SU-DHL-6 (cell line): ENCODE data around the gene SPN.

ENCODE experiments used
- EZH2phosphoT487 ChIP-seq: fragments of 200-600 bp; sonication (generic), shearing (Covaris generic); conservative IDR thresholded peaks from 2 replicates; pipeline ENCODE4 v1.6.1; 2018; ENCODE audit warnings: mild to moderate bottlenecking, antibody characterized with exemption, low read length, moderate library complexity, mixed read lengths
- TF ChIP-seq, protein P1 (sequence below): fragments of 200-600 bp; sonication (generic); IDR thresholded peaks from one replicate; pipeline ENCODE4 v1.5.1; 2017; ENCODE audit warnings: antibody characterized with exemption, mild to moderate bottlenecking, low read length, moderate library complexity; ENCODE audit not compliant: insufficient read depth, poor library complexity, severe bottlenecking

DNA sequence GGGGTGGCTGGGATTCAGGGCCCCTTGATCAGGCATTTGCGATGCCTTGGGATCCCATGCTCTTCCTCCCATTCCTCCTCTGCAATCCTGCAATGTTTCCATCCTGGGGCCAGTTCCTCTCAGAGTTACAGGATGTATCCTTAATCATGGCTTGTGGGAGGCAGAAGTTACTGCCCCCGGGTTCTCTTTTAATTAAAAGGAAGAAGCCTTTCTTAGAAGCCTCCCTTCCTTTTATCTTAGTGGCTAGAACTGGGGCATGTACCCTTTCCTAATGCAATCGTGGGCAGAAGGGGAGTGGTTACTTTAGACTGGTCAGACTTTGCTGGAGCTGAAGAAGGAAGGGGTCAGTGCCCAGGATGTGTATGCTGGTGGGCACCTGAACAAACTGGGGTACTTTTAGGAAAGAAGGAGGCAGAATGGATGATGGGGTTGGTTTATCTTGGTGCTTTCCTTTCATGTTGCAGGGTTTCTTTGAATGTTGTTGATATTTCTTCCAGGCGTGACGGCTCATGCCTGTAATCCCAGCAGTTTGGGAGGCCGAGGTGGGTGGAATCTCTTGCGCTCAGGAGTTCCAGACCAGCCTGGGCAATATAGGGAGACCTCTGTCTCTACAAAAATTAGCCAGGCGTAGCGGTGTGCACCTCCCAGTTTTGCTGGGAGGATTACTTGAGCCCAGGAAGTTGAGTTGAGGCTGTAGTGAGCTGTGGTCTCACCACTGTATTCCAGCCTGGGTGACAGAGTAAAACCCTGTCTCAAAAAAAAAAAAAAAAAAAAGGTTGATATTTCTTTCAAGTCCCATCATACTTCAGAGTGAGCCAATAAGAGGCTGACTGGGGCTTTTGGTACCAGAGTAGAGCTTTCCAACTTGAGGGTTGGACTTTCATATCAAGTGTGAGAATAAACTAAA, 13.2 kb upstream of the SPN start:
- TF ChIP-seq, protein P1, sequence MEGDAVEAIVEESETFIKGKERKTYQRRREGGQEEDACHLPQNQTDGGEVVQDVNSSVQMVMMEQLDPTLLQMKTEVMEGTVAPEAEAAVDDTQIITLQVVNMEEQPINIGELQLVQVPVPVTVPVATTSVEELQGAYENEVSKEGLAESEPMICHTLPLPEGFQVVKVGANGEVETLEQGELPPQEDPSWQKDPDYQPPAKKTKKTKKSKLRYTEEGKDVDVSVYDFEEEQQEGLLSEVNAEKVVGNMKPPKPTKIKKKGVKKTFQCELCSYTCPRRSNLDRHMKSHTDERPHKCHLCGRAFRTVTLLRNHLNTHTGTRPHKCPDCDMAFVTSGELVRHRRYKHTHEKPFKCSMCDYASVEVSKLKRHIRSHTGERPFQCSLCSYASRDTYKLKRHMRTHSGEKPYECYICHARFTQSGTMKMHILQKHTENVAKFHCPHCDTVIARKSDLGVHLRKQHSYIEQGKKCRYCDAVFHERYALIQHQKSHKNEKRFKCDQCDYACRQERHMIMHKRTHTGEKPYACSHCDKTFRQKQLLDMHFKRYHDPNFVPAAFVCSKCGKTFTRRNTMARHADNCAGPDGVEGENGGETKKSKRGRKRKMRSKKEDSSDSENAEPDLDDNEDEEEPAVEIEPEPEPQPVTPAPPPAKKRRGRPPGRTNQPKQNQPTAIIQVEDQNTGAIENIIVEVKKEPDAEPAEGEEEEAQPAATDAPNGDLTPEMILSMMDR = no peak
- no peak for TF ChIP-seq EZH2phosphoT487
